Limb (tissue), 2 donors: Measurements from ENCODE around the gene SPESP1.
"Not testable (repeated sequence)": the region's sequence is repeated elsewhere in the genome, so short reads cannot be mapped to it uniquely, and the experiment has no call there.

ENCODE experiments used
- DNase-seq, 2 donors: peaks; one replicate each; pipeline ENCODE4 v3.0.0-alpha.2; 2016; ENCODE audit errors: extremely low spot score in 2 of 2

Gene SPESP1

GRCh38 chr15:68962465-68962864 is 32.1 kb downstream of the SPESP1 start:
- DNase-seq, result no peak

GRCh38 chr15:68963719-68964118 is 33.4 kb downstream of the SPESP1 start:
- not testable (repeated sequence) for DNase-seq

- DNase-seq, result no peak
Observed at GRCh38 chr15:68966996-68967395, 36.7 kb downstream of the SPESP1 start.

- no peak for DNase-seq
Observed at GRCh38 chr15:68967948-68968347, 37.6 kb downstream of the SPESP1 start.

- no peak for DNase-seq
Observed at GRCh38 chr15:68969298-68969697, 39.0 kb downstream of the SPESP1 start.

GRCh38 chr15:68972201-68973065 is 42.1 kb downstream of the SPESP1 start:
- no peak for DNase-seq

GRCh38 chr15:68975651-68976160 is 45.4 kb downstream of the SPESP1 start:
- DNase-seq, result not testable (repeated sequence)

GRCh38 chr15:68977426-68977825 is 47.1 kb downstream of the SPESP1 start:
- not testable (repeated sequence) for DNase-seq

- no peak for DNase-seq
Observed at GRCh38 chr15:68979006-68979405, 48.7 kb downstream of the SPESP1 start.

- DNase-seq, result no peak
Observed at GRCh38 chr15:68979816-68980215, 49.5 kb downstream of the SPESP1 start.

- no peak for DNase-seq
Observed at GRCh38 chr15:68980786-68981185, 50.5 kb downstream of the SPESP1 start.

- no peak for DNase-seq
Observed at GRCh38 chr15:68981941-68982340, 51.6 kb downstream of the SPESP1 start.

GRCh38 chr15:68982976-68983563 is 52.7 kb downstream of the SPESP1 start:
- no peak for DNase-seq

- DNase-seq, result no peak
Observed at GRCh38 chr15:68983961-68984481, 53.7 kb downstream of the SPESP1 start.

- no peak for DNase-seq
Observed at GRCh38 chr15:68984586-68984985, 54.3 kb downstream of the SPESP1 start.

- no peak for DNase-seq
Observed at GRCh38 chr15:68985361-68985891, 55.1 kb downstream of the SPESP1 start.

GRCh38 chr15:68986322-68986721 is 56.0 kb downstream of the SPESP1 start:
- no peak for DNase-seq

- DNase-seq, result no peak
Observed at GRCh38 chr15:68987120-68987519, 56.8 kb downstream of the SPESP1 start.

- no peak for DNase-seq
Observed at GRCh38 chr15:68987676-68988075, 57.4 kb downstream of the SPESP1 start.

- no peak for DNase-seq
Observed at GRCh38 chr15:68989541-68990230, 59.4 kb downstream of the SPESP1 start.

GRCh38 chr15:68990231-68990991 is 60.1 kb downstream of the SPESP1 start:
- DNase-seq, result no peak
